ENCODE data around the gene KLK14. TPM values are rescaled to one million over a fixed set of nuclear protein-coding genes. Genes with fewer than 3 reads are reported as not detected.

KLK14 gene, protein sequence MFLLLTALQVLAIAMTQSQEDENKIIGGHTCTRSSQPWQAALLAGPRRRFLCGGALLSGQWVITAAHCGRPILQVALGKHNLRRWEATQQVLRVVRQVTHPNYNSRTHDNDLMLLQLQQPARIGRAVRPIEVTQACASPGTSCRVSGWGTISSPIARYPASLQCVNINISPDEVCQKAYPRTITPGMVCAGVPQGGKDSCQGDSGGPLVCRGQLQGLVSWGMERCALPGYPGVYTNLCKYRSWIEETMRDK
- total RNA-seq: under 1 TPM in 5 of 8 experiments, not detected in 3; 0.16 to 0.85 (median 0.46) TPM

GRCh38 chr19:51082611-51083010, at the start of gene KLK14:
Gene KLK14, minus strand, starts transcription at chr19:51082887. Its CDS starts 273 bp downstream, at chr19:51082614.
- in situ Hi-C loops (cut with MboI; ENCODE audit: low pct_unique_long_range_greater_than_20kb in 2 of 9, low sequenced_read_pairs in 9 of 9, unreplicated experiment in 9 of 9): no loop called here
- Histone ChIP-seq H3K27ac (no peak within 1 kb of the TSS), H3K4me3 (no peak within 1 kb of the TSS), H3K4me1 (replicated peaks in 1 of 2) (no peaks in the 10 kb centered on the region)
- 20% methylated on average over 1 of the region's 7 CpGs; no CpG with 5 or more reads in 9 of the 10 experiments for WGBS, 10 experiments
- ATAC-seq (replicated peaks in 6 of 8): no peak

DNA sequence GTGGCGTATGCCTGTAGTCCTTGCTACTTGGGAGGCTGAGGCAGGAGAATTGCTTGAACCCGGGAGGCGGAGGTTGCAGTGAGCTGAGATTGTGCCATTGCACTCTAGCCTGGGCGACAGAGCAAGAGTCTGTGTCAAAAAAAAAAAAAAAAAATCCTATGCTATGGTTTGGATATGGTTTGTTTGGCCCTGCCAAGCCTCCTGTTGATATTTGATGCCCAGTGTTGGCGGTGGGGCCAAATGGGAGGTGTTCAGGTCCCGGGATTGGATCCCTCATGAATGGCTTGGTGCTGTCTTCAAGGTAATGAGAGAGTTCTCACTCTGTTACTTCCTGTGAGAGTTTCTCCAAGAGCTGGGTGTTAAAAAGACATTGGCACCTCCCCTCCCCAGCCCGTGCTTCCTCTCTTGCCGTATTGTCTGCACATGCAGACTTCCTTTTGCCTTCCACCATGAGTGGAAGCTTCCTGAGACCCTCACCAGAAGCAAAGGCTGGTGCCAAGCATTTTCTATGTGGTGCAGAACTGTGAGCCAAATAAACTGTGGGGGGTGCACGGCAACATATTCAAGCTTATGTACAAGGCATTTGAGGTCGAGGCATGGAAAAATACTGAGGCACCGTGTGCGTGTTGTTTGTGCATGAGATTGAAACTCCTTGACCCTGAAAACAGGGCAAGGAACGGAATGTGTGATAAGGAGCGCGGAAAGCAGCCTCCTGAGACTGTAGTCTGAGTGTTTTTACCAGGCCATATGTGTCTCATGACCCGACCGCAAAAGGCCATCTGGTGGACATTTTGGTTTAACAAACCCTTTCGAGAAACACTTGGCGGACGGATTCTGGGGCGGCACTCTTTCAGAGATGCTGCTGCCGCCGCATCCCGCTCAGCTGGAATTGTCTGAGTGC, 49.3 kb upstream of the KLK14 start:
- H3K4me1 ChIP-seq (replicated peaks in 1 of 2): no peaks in the 10 kb centered on the region
- H3K27ac ChIP-seq: no peak overlapping the region
- peak in 3 of 8 experiments; percentile 31 to 76 (median 52) for ATAC-seq (replicated peaks in 6 of 8)
- no peak overlapping the region for H3K4me3 ChIP-seq
- 33 to 79% (median 71%) methylated on average over 3 to 20 of the region's 24 CpGs for WGBS, 10 experiments
- in situ Hi-C loops (cut with MboI; ENCODE audit: low pct_unique_long_range_greater_than_20kb in 2 of 9, low sequenced_read_pairs in 9 of 9, unreplicated experiment in 9 of 9): no loop called here

DNA sequence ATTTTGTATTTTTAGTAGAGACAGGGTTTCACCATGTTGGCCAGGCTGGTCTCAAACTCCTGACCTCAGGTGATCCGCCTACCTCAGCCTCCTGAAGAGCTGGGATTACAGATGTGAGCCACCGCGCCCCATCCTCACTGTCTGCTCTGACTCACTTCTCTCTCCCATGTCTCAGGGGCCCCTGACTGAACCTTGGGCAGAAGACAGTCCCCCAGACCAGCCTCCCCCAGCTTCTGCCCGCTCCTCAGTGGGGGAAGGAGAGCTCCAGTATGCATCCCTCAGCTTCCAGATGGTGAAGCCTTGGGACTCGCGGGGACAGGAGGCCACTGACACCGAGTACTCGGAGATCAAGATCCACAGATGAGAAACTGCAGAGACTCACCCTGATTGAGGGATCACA, 47.0 kb upstream of the KLK14 start:
- no peak for ATAC-seq (replicated peaks in 6 of 8)
- Histone ChIP-seq H3K4me1 (replicated peaks in 1 of 2) (no peaks in the 10 kb centered on the region), H3K27ac (no peak overlapping the region), H3K4me3 (no peak overlapping the region)
- in situ Hi-C loops (cut with MboI; ENCODE audit: low pct_unique_long_range_greater_than_20kb in 2 of 9, low sequenced_read_pairs in 9 of 9, unreplicated experiment in 9 of 9): no loop called here
- 40 to 71% (median 67%) methylated on average over 1 to 4 of the region's 8 CpGs; no CpG with 5 or more reads in 7 of the 10 experiments for WGBS, 10 experiments

DNA sequence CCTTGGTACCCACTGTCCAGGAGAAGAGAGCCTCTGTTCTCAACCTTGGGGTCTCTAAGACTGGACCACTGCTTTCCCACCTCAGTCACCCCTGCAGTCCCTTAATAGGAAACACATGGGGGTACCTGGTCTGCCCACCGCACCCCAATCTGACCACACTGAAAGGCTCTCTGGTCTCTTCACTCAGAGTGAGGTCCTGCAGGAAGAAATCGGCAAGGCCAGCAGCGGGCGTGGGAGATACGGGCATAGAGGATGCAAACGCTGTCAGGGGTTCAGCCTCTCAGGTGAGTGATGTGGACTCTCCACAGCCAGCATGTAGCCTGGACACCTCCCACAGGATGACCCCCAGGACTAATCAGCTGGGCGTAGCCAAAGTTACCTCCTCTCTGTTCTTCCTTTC, 45.5 kb upstream of the KLK14 start:
- in situ Hi-C loops (cut with MboI; ENCODE audit: low pct_unique_long_range_greater_than_20kb in 2 of 9, low sequenced_read_pairs in 9 of 9, unreplicated experiment in 9 of 9): no loop called here
- 40 to 100% (median 82%) methylated on average over 1 to 7 of the region's 7 CpGs; no CpG with 5 or more reads in 2 of the 10 experiments for WGBS, 10 experiments
- no peak for ATAC-seq (replicated peaks in 6 of 8)

DNA sequence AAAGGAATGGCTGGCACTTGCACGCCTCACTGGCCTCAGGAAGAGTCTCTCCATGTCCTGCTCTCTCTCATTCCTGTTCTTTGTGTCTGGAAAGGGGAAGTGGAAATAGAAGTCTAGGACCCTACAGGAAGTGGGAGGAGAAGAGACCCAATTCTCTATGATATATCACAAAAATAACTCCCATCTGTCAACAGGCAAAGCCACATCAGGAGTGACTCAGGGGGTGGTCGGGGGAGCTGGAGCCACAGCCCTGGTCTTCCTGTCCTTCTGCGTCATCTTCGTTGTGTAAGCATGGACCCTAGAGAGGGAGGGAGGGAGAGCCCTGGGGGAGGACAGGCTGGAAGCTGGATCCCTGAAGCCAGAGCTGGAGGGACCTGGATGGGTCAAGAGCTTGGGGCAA, 45.1 kb upstream of the KLK14 start:
- Histone ChIP-seq H3K4me1 (replicated peaks in 1 of 2) (no peaks in the 10 kb centered on the region), H3K27ac (no peak overlapping the region), H3K4me3 (no peak overlapping the region)
- no peak for ATAC-seq (replicated peaks in 6 of 8)
- 0 to 90% (median 43%) methylated on average over 1 to 3 of the region's 4 CpGs; no CpG with 5 or more reads in 1 of the 10 experiments for WGBS, 10 experiments
- in situ Hi-C loops (cut with MboI; ENCODE audit: low pct_unique_long_range_greater_than_20kb in 2 of 9, low sequenced_read_pairs in 9 of 9, unreplicated experiment in 9 of 9): no loop called here

More for the DNA sequence above, 45.5 kb upstream of the KLK14 start:
- Histone ChIP-seq H3K4me3 (no peak overlapping the region), H3K4me1 (replicated peaks in 1 of 2) (no peaks in the 10 kb centered on the region), H3K27ac (no peak overlapping the region)

DNA sequence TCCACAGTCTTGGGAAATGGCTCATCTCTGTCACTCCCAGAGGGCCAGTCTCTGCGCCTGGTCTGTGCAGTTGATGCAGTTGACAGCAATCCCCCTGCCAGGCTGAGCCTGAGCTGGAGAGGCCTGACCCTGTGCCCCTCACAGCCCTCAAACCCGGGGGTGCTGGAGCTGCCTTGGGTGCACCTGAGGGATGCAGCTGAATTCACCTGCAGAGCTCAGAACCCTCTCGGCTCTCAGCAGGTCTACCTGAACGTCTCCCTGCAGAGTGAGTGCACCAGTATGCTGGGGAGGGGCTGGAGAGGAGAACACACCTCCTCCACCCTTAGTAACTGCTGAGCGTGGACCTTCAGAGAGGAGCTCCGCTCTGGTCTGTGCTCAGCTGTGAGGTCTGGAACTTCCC, 44.3 kb upstream of the KLK14 start:
- in situ Hi-C loops (cut with MboI; ENCODE audit: low pct_unique_long_range_greater_than_20kb in 2 of 9, low sequenced_read_pairs in 9 of 9, unreplicated experiment in 9 of 9): no loop called here
- 10 to 83% (median 53%) methylated on average over 1 to 3 of the region's 6 CpGs; no CpG with 5 or more reads in 6 of the 10 experiments for WGBS, 10 experiments
- Histone ChIP-seq H3K27ac (no peak overlapping the region), H3K4me3 (no peak overlapping the region), H3K4me1 (replicated peaks in 1 of 2) (no peaks in the 10 kb centered on the region)
- no peak for ATAC-seq (replicated peaks in 6 of 8)

GRCh38 chr19:51125421-51126075, 42.9 kb upstream of the KLK14 start:
- Histone ChIP-seq H3K4me3 (no peak overlapping the region), H3K4me1 (replicated peaks in 1 of 2) (no peaks in the 10 kb centered on the region), H3K27ac (no peak overlapping the region)
- WGBS, 10 experiments: 38 to 80% (median 50%) methylated on average over 2 of the region's 16 CpGs; no CpG with 5 or more reads in 7 of the 10 experiments
- no peak for ATAC-seq (replicated peaks in 6 of 8)
- in situ Hi-C loops (cut with MboI; ENCODE audit: low pct_unique_long_range_greater_than_20kb in 2 of 9, low sequenced_read_pairs in 9 of 9, unreplicated experiment in 9 of 9): no loop called here

DNA sequence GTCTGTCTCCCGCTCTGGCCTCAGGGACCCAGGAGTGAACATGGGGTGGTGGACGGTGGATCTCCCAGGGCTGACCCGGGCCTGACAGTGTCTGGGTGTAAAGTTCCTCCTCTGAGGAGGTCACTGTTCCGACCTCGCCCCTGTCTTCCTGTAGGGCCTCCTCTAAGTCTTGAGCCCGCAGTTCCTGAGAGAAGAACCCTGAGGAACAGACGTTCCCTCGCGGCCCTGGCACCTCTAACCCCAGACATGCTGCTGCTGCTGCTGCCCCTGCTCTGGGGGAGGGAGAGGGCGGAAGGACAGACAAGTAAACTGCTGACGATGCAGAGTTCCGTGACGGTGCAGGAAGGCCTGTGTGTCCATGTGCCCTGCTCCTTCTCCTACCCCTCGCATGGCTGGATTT, 42.0 kb upstream of the KLK14 start, which contains the start of gene SIGLEC9:
TSS of gene SIGLEC9 (plus strand) at position 178 of the 400 bp plus-strand sequence. CDS start at position 247, 69 bp downstream.
- Histone ChIP-seq H3K27ac (no peak within 1 kb of the TSS), H3K4me1 (replicated peaks in 1 of 2) (no peaks in the 10 kb centered on the region), H3K4me3 (no peak within 1 kb of the TSS)
- in situ Hi-C loops (cut with MboI; ENCODE audit: low pct_unique_long_range_greater_than_20kb in 2 of 9, low sequenced_read_pairs in 9 of 9, unreplicated experiment in 9 of 9): no loop called here
- ATAC-seq (replicated peaks in 6 of 8): no peak
- 30% methylated on average over 2 of the region's 14 CpGs; no CpG with 5 or more reads in 9 of the 10 experiments for WGBS, 10 experiments

GRCh38 chr19:51124216-51124615, 41.5 kb upstream of the KLK14 start:
- in situ Hi-C loops (cut with MboI; ENCODE audit: low pct_unique_long_range_greater_than_20kb in 2 of 9, low sequenced_read_pairs in 9 of 9, unreplicated experiment in 9 of 9): no loop called here
- ATAC-seq (replicated peaks in 6 of 8): no peak
- 20 to 50% methylated on average over 1 of the region's 9 CpGs; no CpG with 5 or more reads in 8 of the 10 experiments for WGBS, 10 experiments
- no peak overlapping the region for H3K27ac ChIP-seq
- no peaks in the 10 kb centered on the region for H3K4me1 ChIP-seq (replicated peaks in 1 of 2)
- no peak overlapping the region for H3K4me3 ChIP-seq

- Histone ChIP-seq H3K4me3 (no peak overlapping the region), H3K4me1 (replicated peaks in 1 of 2) (no peaks in the 10 kb centered on the region), H3K27ac (no peak overlapping the region)
- ATAC-seq (replicated peaks in 6 of 8): no peak
- WGBS, 10 experiments: 27 to 100% (median 74%) methylated on average over 1 to 8 of the region's 9 CpGs; no CpG with 5 or more reads in 5 of the 10 experiments
- in situ Hi-C loops (cut with MboI; ENCODE audit: low pct_unique_long_range_greater_than_20kb in 2 of 9, low sequenced_read_pairs in 9 of 9, unreplicated experiment in 9 of 9): no loop called here
Measured at GRCh38 chr19:51123802-51124201, 41.1 kb upstream of the KLK14 start.

- H3K4me3 ChIP-seq: no peak overlapping the region
- in situ Hi-C loops (cut with MboI; ENCODE audit: low pct_unique_long_range_greater_than_20kb in 2 of 9, low sequenced_read_pairs in 9 of 9, unreplicated experiment in 9 of 9): no loop called here
- WGBS, 10 experiments: 40 to 75% (median 58%) methylated on average over 3 to 6 of the region's 6 CpGs; no CpG with 5 or more reads in 6 of the 10 experiments
- no peak for ATAC-seq (replicated peaks in 6 of 8)
- H3K4me1 ChIP-seq (replicated peaks in 1 of 2): no peaks in the 10 kb centered on the region
- H3K27ac ChIP-seq: no peak overlapping the region
Measured at GRCh38 chr19:51123381-51123800, 40.7 kb upstream of the KLK14 start.

GRCh38 chr19:51122112-51122981, 39.7 kb upstream of the KLK14 start:
- in situ Hi-C loops (cut with MboI; ENCODE audit: low pct_unique_long_range_greater_than_20kb in 2 of 9, low sequenced_read_pairs in 9 of 9, unreplicated experiment in 9 of 9): no loop called here
- ATAC-seq (replicated peaks in 6 of 8): peak in 7 of 8 experiments; percentile 52 to 94 (median 84)

More at GRCh38 chr19:51122112-51122981, 39.7 kb upstream of the KLK14 start:
- 0 to 84% (median 61%) methylated on average over 1 to 15 of the region's 22 CpGs; no CpG with 5 or more reads in 2 of the 10 experiments for WGBS, 10 experiments
- Histone ChIP-seq H3K4me1 (replicated peaks in 1 of 2) (no peaks in the 10 kb centered on the region), H3K4me3 (no peak overlapping the region), H3K27ac (no peak overlapping the region)

Measured in motor neuron (in vitro differentiated cells).